GM12892 (cell line): Measurements from ENCODE around the gene TMEM60.

Source experiments
- POLR2A ChIP-seq: IDR thresholded peaks from 2 replicates; pipeline ENCODE4 v1.6.1; 2011; ENCODE audit warnings: low read depth, low read length, control low read depth
- TAF1 ChIP-seq: IDR thresholded peaks from 2 replicates; pipeline ENCODE4 v1.6.1; 2011; ENCODE audit warnings: low read depth, mild to moderate bottlenecking, control low read depth, low read length, borderline replicate concordance

DNA sequence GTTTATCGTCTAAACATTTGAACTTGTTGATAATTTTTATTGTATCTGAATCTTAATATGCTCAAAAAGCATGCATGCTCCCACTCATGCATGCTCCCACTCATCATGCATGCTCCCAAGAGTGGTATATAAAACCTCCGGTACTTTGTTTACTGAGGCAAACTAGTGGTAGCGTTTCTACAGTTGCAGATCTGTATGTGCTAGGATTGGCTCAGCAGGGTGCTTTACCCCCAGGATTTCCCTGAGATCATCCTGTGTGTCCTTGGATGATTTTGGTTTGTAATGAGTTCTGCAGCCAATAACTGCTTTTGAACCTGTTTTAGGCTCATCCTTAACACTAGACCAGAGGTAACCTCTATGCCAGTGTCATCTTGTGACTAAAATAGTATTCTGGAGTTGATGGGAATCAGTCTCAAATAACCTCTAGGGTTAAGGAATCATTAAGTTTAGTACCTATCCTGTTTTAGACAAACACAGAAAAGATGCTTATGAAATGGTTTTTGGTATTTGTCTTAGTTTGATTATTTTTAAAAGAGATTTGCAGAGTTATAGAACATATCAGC, 40.8 kb upstream of the TMEM60 start:
- TF ChIP-seq POLR2A (no peak), TAF1 (no peak)
